Sigmoid colon (tissue), 4 donors: Measurements from ENCODE around the gene MMS19.

Experiments
- EP300 ChIP-seq, 4 donors: sonication (generic); formaldehyde crosslinking; IDR thresholded peaks; one replicate each; pipeline ENCODE4 v1.6.1; 2017; ENCODE audit warnings: antibody characterized with exemption in 4 of 4
- POLR2A ChIP-seq, 2 donors: fragments of 450-650 bp; IDR thresholded peaks; one replicate each; pipeline ENCODE4 v1.6.1; 2016; ENCODE audit warnings: antibody characterized with exemption in 2 of 2, mild to moderate bottlenecking in 2 of 2, moderate library complexity in 2 of 2
- POLR2AphosphoS5 ChIP-seq, 4 donors: sonication (generic); formaldehyde crosslinking; IDR thresholded peaks; one replicate each; pipeline ENCODE4 v1.6.1; 2017; ENCODE audit warnings: antibody characterized with exemption in 4 of 4
- TF ChIP-seq, protein P1 (sequence below), 4 experiments: fragments of 450-650 bp in 3 of 4; fragments of 200-600 bp in 1 of 4; IDR thresholded peaks; one replicate each; pipeline ENCODE4 v1.5.1; 2016 to 2019; ENCODE audit warnings: antibody characterized with exemption in 4 of 4, mild to moderate bottlenecking in 3 of 4, moderate library complexity in 2 of 4

DNA sequence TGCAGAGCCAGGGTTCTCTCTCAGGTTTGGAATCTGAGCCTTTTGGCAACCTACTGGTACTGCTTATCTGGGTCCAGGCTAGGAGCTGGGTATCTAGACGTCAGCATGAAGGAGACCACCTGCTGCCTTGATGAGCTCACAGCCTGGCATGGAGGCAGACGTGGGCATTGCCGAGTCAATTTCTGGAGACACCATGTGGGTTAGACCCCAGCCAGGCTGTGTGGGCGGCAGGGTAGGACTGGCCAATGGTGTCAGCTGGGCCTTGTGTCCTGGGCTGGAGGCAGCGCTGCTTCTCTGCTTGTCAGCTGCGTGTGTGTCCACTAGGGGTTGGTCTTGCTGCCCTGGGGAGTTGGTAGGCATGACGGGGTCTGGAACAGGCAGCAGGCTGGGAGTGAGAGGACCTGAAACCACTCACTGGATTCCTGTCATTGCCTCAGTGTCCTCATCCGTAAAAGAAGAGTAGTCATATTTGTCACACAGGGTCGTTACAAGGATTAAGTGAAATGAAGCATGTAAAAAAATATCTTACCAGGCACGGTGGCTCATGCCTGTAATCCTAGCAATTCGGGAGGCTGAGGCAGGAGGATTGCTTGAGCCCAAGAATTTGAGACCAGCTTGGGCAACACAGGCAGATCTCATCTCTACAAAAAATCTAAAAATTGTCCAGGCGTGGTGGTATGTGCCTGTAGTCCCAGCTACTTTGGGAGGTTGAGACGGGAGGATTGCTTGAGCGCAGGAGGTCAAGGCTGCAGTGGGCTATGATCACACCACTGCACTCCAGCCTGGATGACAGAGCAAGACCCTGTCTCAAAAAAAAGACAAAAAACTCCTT, 42.7 kb upstream of the MMS19 start:
- TF ChIP-seq, protein P1, sequence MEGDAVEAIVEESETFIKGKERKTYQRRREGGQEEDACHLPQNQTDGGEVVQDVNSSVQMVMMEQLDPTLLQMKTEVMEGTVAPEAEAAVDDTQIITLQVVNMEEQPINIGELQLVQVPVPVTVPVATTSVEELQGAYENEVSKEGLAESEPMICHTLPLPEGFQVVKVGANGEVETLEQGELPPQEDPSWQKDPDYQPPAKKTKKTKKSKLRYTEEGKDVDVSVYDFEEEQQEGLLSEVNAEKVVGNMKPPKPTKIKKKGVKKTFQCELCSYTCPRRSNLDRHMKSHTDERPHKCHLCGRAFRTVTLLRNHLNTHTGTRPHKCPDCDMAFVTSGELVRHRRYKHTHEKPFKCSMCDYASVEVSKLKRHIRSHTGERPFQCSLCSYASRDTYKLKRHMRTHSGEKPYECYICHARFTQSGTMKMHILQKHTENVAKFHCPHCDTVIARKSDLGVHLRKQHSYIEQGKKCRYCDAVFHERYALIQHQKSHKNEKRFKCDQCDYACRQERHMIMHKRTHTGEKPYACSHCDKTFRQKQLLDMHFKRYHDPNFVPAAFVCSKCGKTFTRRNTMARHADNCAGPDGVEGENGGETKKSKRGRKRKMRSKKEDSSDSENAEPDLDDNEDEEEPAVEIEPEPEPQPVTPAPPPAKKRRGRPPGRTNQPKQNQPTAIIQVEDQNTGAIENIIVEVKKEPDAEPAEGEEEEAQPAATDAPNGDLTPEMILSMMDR (IDR thresholded peaks at IDR 0.05) = no peak
- TF ChIP-seq POLR2A (IDR thresholded peaks at IDR 0.05) (no peak), POLR2AphosphoS5 (IDR thresholded peaks at IDR 0.05) (no peak), EP300 (IDR thresholded peaks at IDR 0.05) (no peak)
